HEK293T (cell line): ENCODE data around the gene LRRC10.

ENCODE experiments used
- ARNT ChIP-seq: fragments of 450-650 bp; IDR thresholded peaks from 2 replicates; pipeline ENCODE4 v1.6.1; 2017; ENCODE audit warnings: mild to moderate bottlenecking
- BHLHE40 ChIP-seq: fragments of 450-650 bp; IDR thresholded peaks from 2 replicates; pipeline ENCODE4 v1.6.1; 2016; ENCODE audit warnings: mild to moderate bottlenecking, moderate library complexity, borderline replicate concordance
- ELF4 ChIP-seq: fragments of 450-650 bp; IDR thresholded peaks from 2 replicates; pipeline ENCODE4 v1.6.1; 2017; ENCODE audit warnings: antibody characterized with exemption
- FOXK2 ChIP-seq: fragments of 450-650 bp; IDR thresholded peaks from 2 replicates; pipeline ENCODE4 v1.6.1; 2016; ENCODE audit warnings: mild to moderate bottlenecking
- FOXM1 ChIP-seq: fragments of 450-650 bp; IDR thresholded peaks from 2 replicates; pipeline ENCODE4 v1.6.1; 2017; ENCODE audit warnings: mild to moderate bottlenecking, borderline replicate concordance
- HDGF ChIP-seq: fragments of 450-650 bp; IDR thresholded peaks from 2 replicates; pipeline ENCODE4 v1.6.1; 2017; ENCODE audit warnings: antibody characterized with exemption, borderline replicate concordance
- L3MBTL2 ChIP-seq: fragments of 450-650 bp; conservative IDR thresholded peaks from 2 replicates; pipeline ENCODE4 v1.6.1; 2016; ENCODE audit warnings: mild to moderate bottlenecking
- PKNOX1 ChIP-seq: fragments of 450-650 bp; IDR thresholded peaks from 2 replicates; pipeline ENCODE4 v1.6.1; 2016
- SP1 ChIP-seq: fragments of 450-650 bp; IDR thresholded peaks from 2 replicates; pipeline ENCODE4 v1.6.1; 2017
- SUZ12 ChIP-seq: fragments of 450-650 bp; IDR thresholded peaks from 2 replicates; pipeline ENCODE4 v1.6.1; 2016; ENCODE audit warnings: mild to moderate bottlenecking
- TARDBP ChIP-seq: fragments of 450-650 bp; IDR thresholded peaks from 2 replicates; pipeline ENCODE4 v1.6.1; 2016
- ZNF384 ChIP-seq: fragments of 450-650 bp; IDR thresholded peaks from 2 replicates; pipeline ENCODE4 v1.6.1; 2016

GRCh38 chr12:69608114-69608513 lies 2.6 kb downstream of the LRRC10 start:
- no peak for TF ChIP-seq FOXM1
- TF ChIP-seq SUZ12 = no peak
- no peak for TF ChIP-seq TARDBP
- TF ChIP-seq BHLHE40 = no peak
- TF ChIP-seq FOXK2 = no peak
- no peak for TF ChIP-seq ELF4
- TF ChIP-seq ARNT = no peak
- TF ChIP-seq HDGF = no peak
- no peak for TF ChIP-seq L3MBTL2
- no peak for TF ChIP-seq SP1
- no peak for TF ChIP-seq ZNF384
- no peak for TF ChIP-seq PKNOX1
